Measurements from ENCODE around the gene PTGES2. TPM values are rescaled to one million over a fixed set of nuclear protein-coding genes. Genes with fewer than 3 reads are reported as not detected.
A peak's percentile ranks its signal among the peaks of the same experiment; 100 is the strongest.

The PTGES2 gene
- total and polyA plus RNA-seq, 2 of the 13 experiments (the other 11 are each of a cell fraction or from before 2014, with no cell fraction given) = 63.7 to 79.8 TPM

- TF ChIP-seq ARID5B (CRISPR knock-in tag; IDR thresholded peaks at IDR 0.05) (0 out of 2 replicates have a peak, but pooled peaks have one; percentile 31), THYN1 (CRISPR knock-in tag; IDR thresholded peaks at IDR 0.05; ENCODE audit: borderline replicate concordance, low read depth) (no peak), NCOA2 (CRISPR knock-in tag; IDR thresholded peaks at IDR 0.05) (no peak), BHLHE40 (IDR thresholded peaks at IDR 0.05; ENCODE audit: low read length) (no peak), SAFB2 (CRISPR knock-in tag; IDR thresholded peaks at IDR 0.05; ENCODE audit: borderline replicate concordance, low read depth) (no peak), ZBTB7B (CRISPR knock-in tag; IDR thresholded peaks at IDR 0.05) (no peak), ZNF34 (CRISPR knock-in tag; IDR thresholded peaks at IDR 0.05; ENCODE audit: borderline replicate concordance) (no peak), PTBP1 (IDR thresholded peaks at IDR 0.05; ENCODE audit: low read depth, low read length, poor library complexity, severe bottlenecking) (no peak), SNAI1 (CRISPR knock-in tag; IDR thresholded peaks at IDR 0.05; ENCODE audit: borderline replicate concordance) (no peak), SP1 (IDR thresholded peaks at IDR 0.05) (no peak), SP1 (CRISPR knock-in tag; IDR thresholded peaks at IDR 0.05) (no peak), HMG20B (CRISPR knock-in tag; conservative IDR thresholded peaks at IDR 0.05) (no peak), KLF9 (CRISPR knock-in tag; IDR thresholded peaks at IDR 0.05; ENCODE audit: low read depth) (no peak), HOMEZ (CRISPR knock-in tag; IDR thresholded peaks at IDR 0.05; ENCODE audit: low read depth) (no peak), ZNF678 (CRISPR knock-in tag; IDR thresholded peaks at IDR 0.05) (no peak), NR2F6 (IDR thresholded peaks at IDR 0.05) (peak; percentile 36; the same call in 1 of the 2 replicates), NR2F6 (CRISPR knock-in tag; IDR thresholded peaks at IDR 0.05) (no peak), ZNF891 (CRISPR knock-in tag; IDR thresholded peaks at IDR 0.05) (no peak), EED (CRISPR knock-in tag; IDR thresholded peaks at IDR 0.05) (no peak), RNF2 (conservative IDR thresholded peaks at IDR 0.05; ENCODE audit: low read depth) (no peak), TBL1XR1 (IDR thresholded peaks at IDR 0.05; ENCODE audit: borderline replicate concordance, low read length, partially characterized antibody) (peak; percentile 43), ZNF709 (CRISPR knock-in tag; IDR thresholded peaks at IDR 0.05) (no peak), CENPBD1 (CRISPR knock-in tag; IDR thresholded peaks at IDR 0.05; ENCODE audit: borderline replicate concordance, low read depth) (no peak), MEF2D (CRISPR knock-in tag; IDR thresholded peaks at IDR 0.05) (no peak)
- TF ChIP-seq, protein P1, sequence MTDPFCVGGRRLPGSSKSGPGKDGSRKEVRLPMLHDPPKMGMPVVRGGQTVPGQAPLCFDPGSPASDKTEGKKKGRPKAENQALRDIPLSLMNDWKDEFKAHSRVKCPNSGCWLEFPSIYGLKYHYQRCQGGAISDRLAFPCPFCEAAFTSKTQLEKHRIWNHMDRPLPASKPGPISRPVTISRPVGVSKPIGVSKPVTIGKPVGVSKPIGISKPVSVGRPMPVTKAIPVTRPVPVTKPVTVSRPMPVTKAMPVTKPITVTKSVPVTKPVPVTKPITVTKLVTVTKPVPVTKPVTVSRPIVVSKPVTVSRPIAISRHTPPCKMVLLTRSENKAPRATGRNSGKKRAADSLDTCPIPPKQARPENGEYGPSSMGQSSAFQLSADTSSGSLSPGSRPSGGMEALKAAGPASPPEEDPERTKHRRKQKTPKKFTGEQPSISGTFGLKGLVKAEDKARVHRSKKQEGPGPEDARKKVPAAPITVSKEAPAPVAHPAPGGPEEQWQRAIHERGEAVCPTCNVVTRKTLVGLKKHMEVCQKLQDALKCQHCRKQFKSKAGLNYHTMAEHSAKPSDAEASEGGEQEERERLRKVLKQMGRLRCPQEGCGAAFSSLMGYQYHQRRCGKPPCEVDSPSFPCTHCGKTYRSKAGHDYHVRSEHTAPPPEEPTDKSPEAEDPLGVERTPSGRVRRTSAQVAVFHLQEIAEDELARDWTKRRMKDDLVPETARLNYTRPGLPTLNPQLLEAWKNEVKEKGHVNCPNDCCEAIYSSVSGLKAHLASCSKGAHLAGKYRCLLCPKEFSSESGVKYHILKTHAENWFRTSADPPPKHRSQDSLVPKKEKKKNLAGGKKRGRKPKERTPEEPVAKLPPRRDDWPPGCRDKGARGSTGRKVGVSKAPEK (CRISPR knock-in tag; IDR thresholded peaks at IDR 0.05; ENCODE audit: borderline replicate concordance) = no peak
Observed at GRCh38 chr9:128101231-128101661, 26.3 kb downstream of the PTGES2 start (continued).
